Stimulated activated naive CD8-positive, alpha-beta T cell treated with anti-CD3 and anti-CD28 coated beads, Interleukin-15, Interleukin-2, amounts not matched to agents 100 ng/mL and 50 ng/mL, for 24 hours (primary cell): ENCODE data around the gene SLN.
"Not testable (repeated sequence)": the region's sequence is repeated elsewhere in the genome, so short reads cannot be mapped to it uniquely, and the experiment has no call there.

Source experiments
- H3K27ac Mint-ChIP-seq: one replicate; pipeline ENCODE4 v1.8.0; 2021; ENCODE audit warnings: mild to moderate bottlenecking, mixed read lengths
- H3K27me3 Mint-ChIP-seq: one replicate; pipeline ENCODE4 v1.8.0; 2021; ENCODE audit warnings: mixed read lengths
- H3K36me3 Mint-ChIP-seq: one replicate; pipeline ENCODE4 v1.8.0; 2021; ENCODE audit warnings: low read depth, mixed read lengths
- H3K4me1 Mint-ChIP-seq: one replicate; pipeline ENCODE4 v1.8.0; 2021; ENCODE audit warnings: low read depth, mixed read lengths
- H3K4me3 Mint-ChIP-seq: one replicate; pipeline ENCODE4 v1.8.0; 2021; ENCODE audit warnings: mild to moderate bottlenecking, mixed read lengths
- H3K9me3 Mint-ChIP-seq: one replicate; pipeline ENCODE4 v1.8.0; 2021; ENCODE audit warnings: mixed read lengths

SLN gene

DNA sequence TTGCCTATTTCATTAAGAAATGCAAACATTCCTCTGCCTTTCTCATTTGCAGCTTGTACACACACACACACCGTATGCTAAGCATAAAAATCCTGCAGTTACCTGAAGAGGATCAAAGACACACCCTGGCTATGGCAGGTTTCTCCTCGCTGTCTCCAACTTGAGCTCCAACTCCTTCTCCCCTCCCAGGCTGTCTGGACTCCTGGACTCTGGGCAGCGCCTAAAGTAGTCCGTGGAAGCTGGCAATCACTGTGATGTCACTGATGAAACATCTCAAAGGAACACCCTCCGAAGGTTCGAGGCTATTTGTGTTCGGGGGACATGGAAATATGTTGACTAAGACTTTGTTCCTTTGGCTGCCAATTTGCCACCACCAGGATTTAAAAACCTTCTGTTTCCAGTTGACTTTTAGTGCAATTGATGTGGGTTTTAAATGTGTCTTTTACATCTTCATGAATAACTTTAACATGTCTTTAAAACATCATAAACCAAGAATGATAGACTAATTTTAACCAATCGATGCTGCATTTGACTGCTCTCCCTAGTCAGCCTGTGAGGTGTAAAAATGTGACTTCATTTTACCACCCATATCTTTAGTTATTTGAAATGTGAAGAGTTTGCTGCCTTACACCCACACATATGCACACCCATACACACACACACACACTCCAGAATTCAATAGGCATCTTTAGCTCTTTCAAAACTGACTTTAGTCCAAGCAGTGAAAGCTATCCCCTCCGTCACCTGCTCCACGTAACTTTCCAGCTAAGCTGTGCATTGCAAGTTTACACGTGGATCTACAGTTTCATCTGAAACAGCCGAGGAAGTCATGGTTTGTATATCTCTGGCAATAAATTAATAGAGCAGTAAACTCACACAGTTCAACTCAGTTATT lies at the start of gene SLN:
Gene SLN, minus strand, starts transcription at position 196 of the 895 bp plus-strand sequence.
- Mint-ChIP-seq H3K27ac (no peak within 1 kb of the TSS), H3K4me1 (no peaks in the 10 kb centered on the region), H3K27me3 (peaks cover 46% of the 10 kb centered on the region), H3K36me3 (no peaks in the 10 kb centered on the region), H3K4me3 (no peak within 1 kb of the TSS), H3K9me3 (no peaks in the 10 kb centered on the region)

DNA sequence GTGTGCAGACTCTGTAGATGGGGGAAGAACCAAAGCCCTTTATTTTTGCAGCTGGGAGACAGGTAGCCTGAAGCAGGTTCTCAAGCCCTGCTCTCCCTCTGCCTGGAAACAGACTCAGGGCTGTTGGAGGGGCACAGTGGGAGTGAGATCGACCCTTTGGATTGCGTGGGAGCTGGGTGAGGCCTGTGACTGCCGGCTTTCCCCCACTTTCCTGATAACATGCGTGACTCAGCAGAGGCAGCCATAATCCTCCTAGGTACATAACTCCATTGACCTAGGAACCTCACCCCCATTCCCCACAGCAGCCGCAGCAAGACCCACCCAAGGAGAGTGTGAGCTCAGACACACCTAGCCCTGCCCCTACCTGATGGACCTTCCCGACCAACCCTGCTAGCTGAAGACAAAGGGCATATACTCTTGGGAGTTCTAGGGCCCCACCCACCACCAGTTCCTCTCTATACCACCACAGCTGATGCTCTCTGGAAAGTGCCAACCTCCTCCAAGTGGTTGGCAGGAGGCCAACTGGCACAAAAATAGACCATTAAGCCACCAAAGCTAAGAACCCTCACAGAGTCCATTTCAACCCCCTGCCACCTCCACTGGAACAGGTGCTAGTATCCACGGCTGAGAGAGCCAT lies 47.0 kb upstream of the SLN start:
- not testable (repeated sequence) for H3K36me3 Mint-ChIP-seq, H3K4me1 Mint-ChIP-seq, H3K4me3 Mint-ChIP-seq, H3K27ac Mint-ChIP-seq, H3K9me3 Mint-ChIP-seq
- H3K27me3 Mint-ChIP-seq: peaks cover 41% of the 10 kb centered on the region

DNA sequence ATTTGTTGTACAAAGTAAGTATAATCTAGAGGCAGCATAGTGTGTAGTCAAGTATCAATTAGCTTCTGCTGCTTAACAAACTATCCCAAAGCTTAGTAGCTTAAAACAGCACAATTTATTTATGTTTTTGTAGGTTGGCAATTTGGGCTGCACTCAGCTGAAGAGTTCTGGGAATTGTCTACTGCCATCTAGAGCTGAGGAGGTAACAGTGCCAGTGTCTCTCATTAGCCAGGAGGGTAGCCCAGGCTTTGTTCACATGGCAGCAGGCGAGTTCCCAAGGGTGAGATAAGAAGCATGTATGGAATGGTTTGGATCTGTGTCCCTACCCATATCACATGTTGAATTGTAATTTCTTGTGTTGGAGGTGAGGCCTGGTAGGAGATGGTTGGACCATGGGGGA lies 45.8 kb upstream of the SLN start:
- Mint-ChIP-seq H3K4me3 (no peak overlapping the region), H3K27me3 (peaks cover 38% of the 10 kb centered on the region), H3K27ac (no peak overlapping the region), H3K4me1 (no peaks in the 10 kb centered on the region), H3K36me3 (no peaks in the 10 kb centered on the region), H3K9me3 (no peaks in the 10 kb centered on the region)

DNA sequence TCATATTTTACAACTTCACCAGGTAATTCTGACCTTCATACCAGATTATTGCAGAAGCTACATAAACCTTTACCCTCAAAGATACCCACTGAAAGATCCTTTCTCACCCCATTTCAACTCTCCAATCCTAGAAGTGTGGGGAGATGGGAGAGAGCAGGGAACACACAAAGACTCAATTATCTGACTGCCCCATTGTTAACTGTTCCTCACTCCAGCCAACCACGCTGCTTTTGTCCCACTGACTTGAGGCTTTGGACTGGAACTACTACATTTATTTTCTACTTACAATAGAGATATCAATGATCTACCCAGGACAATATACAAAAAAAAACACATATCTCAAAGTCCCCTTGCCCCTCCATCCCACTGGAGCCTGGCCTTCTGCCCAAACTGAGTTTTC lies 44.7 kb upstream of the SLN start:
- H3K27me3 Mint-ChIP-seq: peaks cover 34% of the 10 kb centered on the region

DNA sequence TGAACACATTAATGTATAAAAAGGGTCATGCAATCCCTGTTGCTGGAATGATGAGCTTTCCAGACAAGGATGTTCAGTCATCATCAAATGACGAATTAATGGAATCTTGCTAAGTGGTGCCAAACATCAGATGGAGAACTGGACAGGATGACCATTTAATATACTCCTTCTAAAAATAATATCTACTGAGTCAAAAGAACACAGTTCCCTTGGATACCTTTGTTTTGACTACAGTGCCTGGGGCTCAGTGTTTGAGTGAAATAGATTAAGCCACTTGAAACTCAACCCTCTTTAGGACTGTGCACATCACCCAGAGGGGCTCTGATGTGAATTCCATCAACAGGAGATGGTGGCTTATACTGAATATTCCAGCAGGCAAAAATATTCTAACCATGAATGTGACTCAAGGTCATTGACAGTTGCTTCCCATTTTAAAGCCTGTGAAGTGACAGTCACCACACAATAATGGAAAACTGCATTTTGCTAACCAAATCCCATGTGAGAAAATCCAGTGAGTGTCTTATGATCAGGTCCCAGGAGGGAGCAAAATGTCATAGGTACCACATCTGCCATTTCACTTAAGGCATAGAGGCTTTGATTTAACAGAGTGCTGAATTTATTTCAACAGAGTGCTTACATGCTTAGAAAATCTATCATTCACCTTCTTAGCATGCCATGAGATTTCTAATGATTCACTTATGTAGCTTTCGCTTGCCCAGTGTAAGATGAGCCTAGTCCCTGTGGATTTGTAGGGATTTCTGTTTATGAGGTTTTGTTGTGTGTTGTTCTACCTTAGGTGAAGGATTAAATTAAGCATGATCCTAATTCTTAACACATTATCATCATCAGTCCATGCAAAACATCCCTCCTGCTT lies 41.3 kb upstream of the SLN start:
- no peaks in the 10 kb centered on the region for H3K36me3 Mint-ChIP-seq
- H3K27ac Mint-ChIP-seq: no peak overlapping the region
- no peak overlapping the region for H3K4me3 Mint-ChIP-seq
- peaks cover 33% of the 10 kb centered on the region for H3K27me3 Mint-ChIP-seq
- no peaks in the 10 kb centered on the region for H3K4me1 Mint-ChIP-seq
- no peaks in the 10 kb centered on the region for H3K9me3 Mint-ChIP-seq

More for the DNA sequence above, 44.7 kb upstream of the SLN start:
- H3K4me1 Mint-ChIP-seq: no peaks in the 10 kb centered on the region
- no peak overlapping the region for H3K4me3 Mint-ChIP-seq
- H3K9me3 Mint-ChIP-seq: no peaks in the 10 kb centered on the region
- no peak overlapping the region for H3K27ac Mint-ChIP-seq
- H3K36me3 Mint-ChIP-seq: no peaks in the 10 kb centered on the region

DNA sequence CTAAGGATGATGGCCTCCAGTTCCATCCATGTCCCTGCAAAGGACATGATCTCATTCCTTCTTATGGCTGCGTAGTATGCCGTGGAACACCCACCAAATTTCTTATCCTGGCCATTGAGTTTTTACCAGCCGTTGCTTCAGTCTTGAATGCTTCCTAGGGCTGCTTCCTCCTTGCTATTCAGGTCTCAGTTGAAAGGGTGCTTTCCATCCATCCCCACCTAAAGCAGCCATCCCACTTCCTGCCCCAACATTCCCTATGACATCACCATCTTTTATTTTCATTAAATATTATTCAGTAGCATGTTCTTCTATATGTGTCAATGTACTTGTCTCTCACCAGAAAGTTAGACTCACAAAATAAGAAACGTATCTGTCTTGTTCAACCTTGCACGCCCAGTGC lies 40.7 kb upstream of the SLN start:
- Mint-ChIP-seq H3K9me3 (no peaks in the 10 kb centered on the region), H3K27me3 (peaks cover 32% of the 10 kb centered on the region)

DNA sequence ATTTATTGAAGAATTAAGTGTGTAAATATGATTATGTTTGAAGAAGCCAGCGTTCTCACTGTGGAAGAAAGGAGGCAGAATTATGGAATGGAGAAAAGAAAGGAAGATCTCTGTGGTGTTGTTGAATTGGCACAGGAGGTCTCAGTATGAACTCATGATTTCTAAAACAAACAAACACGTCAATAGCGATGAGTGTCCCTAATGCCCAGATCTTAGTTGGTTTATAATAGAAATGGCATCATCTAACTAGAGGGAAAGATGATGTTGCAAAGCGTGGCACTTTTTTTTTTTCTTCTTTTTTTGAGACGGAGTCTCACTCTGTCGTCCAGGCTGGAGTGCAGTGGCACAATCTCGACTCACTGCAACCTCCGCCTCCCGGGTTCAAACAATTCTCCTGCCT lies 39.2 kb upstream of the SLN start:
- peaks cover 26% of the 10 kb centered on the region for H3K27me3 Mint-ChIP-seq
- no peak overlapping the region for H3K4me3 Mint-ChIP-seq
- H3K36me3 Mint-ChIP-seq: no peaks in the 10 kb centered on the region
- H3K27ac Mint-ChIP-seq: no peak overlapping the region
- no peaks in the 10 kb centered on the region for H3K4me1 Mint-ChIP-seq
- no peaks in the 10 kb centered on the region for H3K9me3 Mint-ChIP-seq

More for the DNA sequence above, 40.7 kb upstream of the SLN start:
- Mint-ChIP-seq H3K27ac (no peak overlapping the region), H3K36me3 (no peaks in the 10 kb centered on the region), H3K4me1 (no peaks in the 10 kb centered on the region), H3K4me3 (no peak overlapping the region)

DNA sequence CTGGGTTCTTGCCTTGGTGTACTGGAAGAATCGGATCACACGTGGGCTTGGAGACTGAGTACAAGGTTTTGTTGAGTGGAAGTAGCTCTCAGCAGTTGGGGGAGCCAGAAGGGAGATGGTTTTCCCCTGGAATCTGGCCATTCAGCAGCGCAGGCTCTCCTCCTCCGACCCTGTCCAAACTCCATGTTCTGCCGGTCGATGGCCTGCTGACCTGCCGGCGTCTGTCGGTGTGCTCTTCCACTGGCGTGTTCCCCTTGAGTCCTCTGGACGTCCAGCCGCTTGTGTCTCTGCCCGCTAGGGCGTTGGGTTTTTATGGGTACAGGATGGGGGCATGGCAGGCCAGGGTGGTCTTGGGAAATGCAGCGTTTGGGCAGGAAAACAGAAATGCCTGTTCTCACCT lies 38.5 kb upstream of the SLN start:
- Mint-ChIP-seq H3K36me3 (no peaks in the 10 kb centered on the region), H3K27me3 (peaks cover 30% of the 10 kb centered on the region), H3K4me1 (no peaks in the 10 kb centered on the region), H3K9me3 (no peaks in the 10 kb centered on the region), H3K4me3 (no peak overlapping the region), H3K27ac (no peak overlapping the region)

DNA sequence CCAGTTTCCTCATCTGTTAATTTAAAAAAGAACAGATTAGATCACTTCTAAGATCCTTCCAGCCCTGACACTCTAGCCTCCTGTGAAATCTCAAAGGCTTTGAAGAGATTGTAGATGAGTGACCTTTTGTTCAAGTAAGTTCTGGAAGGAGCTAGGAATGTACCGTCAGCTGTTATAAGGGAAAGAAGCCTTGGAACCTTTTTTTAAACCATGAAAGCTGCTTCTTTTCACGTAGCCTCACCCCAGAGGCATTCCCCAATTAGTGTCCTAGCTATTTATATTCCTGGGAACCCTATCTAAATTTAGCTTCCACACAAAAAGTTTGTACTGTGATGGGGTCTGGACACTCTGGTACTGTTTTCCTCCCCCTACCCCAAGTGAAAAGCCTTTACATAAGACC lies 35.8 kb upstream of the SLN start:
- Mint-ChIP-seq H3K4me3 (no peak overlapping the region), H3K27me3 (peaks cover 36% of the 10 kb centered on the region), H3K4me1 (no peaks in the 10 kb centered on the region), H3K36me3 (no peaks in the 10 kb centered on the region), H3K27ac (no peak overlapping the region), H3K9me3 (no peaks in the 10 kb centered on the region)

DNA sequence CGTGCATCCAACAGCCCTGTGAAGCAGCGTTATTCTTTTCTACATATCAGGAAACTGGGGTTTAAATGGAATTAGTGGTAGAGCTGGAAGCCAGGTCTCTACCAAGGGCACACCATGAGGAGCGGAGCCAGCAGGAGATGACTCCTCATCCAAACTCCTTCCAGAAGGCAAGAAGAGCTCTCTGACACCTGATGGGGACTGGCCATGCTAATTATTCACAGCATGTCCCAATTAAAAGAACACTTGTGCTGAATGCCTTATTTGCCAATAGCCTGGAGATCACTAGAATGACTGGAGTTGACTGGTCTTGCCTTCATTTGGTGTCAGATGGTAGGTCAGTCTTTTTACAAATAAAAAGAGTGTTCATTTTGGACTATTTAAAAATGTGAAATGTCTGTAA lies 32.9 kb upstream of the SLN start:
- Mint-ChIP-seq H3K4me1 (no peaks in the 10 kb centered on the region), H3K9me3 (peaks cover 8% of the 10 kb centered on the region), H3K27ac (no peak overlapping the region), H3K36me3 (no peaks in the 10 kb centered on the region), H3K27me3 (peaks cover 36% of the 10 kb centered on the region), H3K4me3 (no peak overlapping the region)

DNA sequence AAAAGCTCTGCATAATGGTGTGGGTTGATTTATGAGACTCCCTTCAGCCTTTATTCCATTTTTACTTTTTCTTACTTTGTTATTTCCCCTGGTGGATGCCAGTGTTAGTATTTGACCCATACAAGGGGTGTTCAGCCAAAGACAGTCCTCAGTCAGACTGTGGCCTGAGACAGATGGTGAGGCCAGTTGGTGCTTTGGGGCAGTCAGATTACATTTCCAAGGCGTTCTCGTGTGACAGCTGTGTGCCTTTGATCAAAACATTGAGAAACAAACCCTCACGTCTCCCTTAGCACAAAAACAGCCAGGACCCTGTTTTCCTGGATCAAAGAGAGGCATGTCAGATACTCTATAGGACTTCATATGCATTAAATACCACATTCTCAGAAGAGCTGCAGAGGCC lies 31.3 kb upstream of the SLN start:
- Mint-ChIP-seq H3K4me1 (no peaks in the 10 kb centered on the region), H3K27me3 (peaks cover 43% of the 10 kb centered on the region), H3K36me3 (no peaks in the 10 kb centered on the region), H3K27ac (no peak overlapping the region), H3K4me3 (no peak overlapping the region), H3K9me3 (peaks cover 8% of the 10 kb centered on the region)

DNA sequence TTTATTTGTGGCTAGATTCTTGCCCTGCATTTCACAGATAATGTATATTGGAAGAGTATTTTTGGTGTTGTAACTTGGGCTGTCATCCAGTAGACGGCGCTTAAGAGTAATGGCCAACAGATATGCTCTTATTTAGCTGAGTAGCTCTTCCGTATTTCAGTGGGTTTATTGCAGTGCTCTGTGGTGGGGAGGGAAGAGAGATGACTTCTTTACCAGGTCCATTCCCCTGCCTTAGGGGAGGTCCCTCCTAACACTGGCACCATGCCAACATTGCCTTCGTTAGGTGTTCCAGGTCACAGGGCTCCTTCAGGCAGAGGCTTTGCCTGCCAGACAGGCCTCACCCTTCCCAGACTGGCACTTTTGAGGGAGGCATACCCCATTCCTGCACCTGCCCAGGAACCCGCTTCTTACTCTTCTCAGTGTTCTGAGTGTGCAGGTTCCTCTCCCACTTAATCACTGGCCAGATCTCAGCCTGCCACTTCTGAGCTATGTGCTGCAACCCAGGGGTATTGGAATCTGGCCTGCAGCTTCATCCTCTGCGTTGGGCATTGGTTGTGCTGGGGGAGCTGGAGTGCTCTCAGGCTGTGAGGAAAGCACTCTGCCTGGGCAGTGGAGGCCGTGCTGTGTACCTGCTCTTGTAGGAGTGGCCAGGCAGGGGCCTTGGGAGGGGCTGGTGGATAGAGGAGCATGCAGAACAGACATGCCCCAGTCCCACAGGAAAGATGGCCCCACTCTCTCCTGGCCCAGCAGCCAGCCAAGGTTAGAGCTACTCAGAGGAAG lies 29.4 kb upstream of the SLN start:
- Mint-ChIP-seq H3K27me3 (peaks cover 37% of the 10 kb centered on the region), H3K27ac (no peak overlapping the region), H3K4me1 (no peaks in the 10 kb centered on the region), H3K9me3 (peaks cover 8% of the 10 kb centered on the region), H3K4me3 (no peak overlapping the region), H3K36me3 (no peaks in the 10 kb centered on the region)

DNA sequence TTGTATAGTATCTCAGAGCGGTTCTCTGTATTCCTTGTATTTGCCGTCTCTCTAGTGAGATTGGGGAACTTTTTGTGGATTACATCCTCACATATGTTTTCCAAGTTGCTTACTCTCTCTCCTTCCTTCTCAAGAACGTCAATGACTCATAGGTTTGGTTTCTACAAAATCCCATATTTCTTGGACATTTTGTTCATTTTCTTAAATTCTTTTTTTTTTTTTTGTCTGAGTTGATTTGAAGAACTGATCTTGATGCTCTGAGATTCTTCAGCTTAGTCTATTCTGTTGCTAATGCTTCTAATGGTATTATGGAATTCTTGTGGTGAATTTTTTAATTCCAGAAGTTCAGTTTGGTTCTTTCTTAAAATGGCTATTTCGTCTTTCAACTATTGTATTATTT lies 28.4 kb upstream of the SLN start:
- no peaks in the 10 kb centered on the region for H3K36me3 Mint-ChIP-seq
- H3K27ac Mint-ChIP-seq: no peak overlapping the region
- H3K27me3 Mint-ChIP-seq: peaks cover 34% of the 10 kb centered on the region
- no peaks in the 10 kb centered on the region for H3K4me1 Mint-ChIP-seq
- H3K9me3 Mint-ChIP-seq: peaks cover 8% of the 10 kb centered on the region
- no peak overlapping the region for H3K4me3 Mint-ChIP-seq

DNA sequence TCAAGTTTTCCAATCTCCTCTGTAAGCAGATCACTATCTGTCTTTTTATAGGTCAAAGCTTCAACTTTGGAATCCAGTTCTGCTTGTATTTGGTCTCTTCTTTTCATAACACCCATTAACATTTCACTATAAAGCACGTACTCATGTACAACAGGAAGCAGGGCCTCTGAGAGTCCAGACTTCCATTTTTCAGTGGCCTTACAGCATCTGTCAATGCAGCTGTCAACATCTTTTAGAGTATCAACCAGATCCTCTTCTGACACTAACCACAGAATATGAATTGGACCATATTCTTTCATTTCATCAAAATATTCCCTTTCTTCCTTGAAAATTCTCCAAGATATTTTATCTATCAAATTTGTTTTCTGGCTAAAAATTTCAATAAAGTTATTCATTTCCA lies 24.7 kb upstream of the SLN start:
- no peak overlapping the region for H3K4me3 Mint-ChIP-seq
- no peaks in the 10 kb centered on the region for H3K36me3 Mint-ChIP-seq
- H3K9me3 Mint-ChIP-seq: peaks cover 8% of the 10 kb centered on the region
- no peaks in the 10 kb centered on the region for H3K4me1 Mint-ChIP-seq
- H3K27ac Mint-ChIP-seq: no peak overlapping the region
- peaks cover 37% of the 10 kb centered on the region for H3K27me3 Mint-ChIP-seq
